H1 (cell line): ENCODE data around the gene ELOVL1. TPM values are rescaled to one million over a fixed set of nuclear protein-coding genes. Genes with fewer than 3 reads are reported as not detected.

Experiments used
- CTCF ChIA-PET: fragments of 300-600 bp; sonication (Branson Sonifier 250); formaldehyde crosslinking; loops from one replicate; lab custom pipeline; 2021; ENCODE audit not compliant: partially characterized antibody; lab: Charles Lee
- POLR2A ChIA-PET: fragments of 300-600 bp; sonication (Branson Sonifier 250); formaldehyde crosslinking; loops from one replicate; lab custom pipeline; 2021; ENCODE audit warnings: inconsistent platforms; ENCODE audit not compliant: partially characterized antibody; lab: Charles Lee
- DNase-seq, 2 experiments: peaks; one replicate each; pipeline versions ENCODE4 v3.0.0 to v3.0.0-alpha.2; 2010 to 2022; ENCODE audit warnings: low spot score in 2 of 2, low read depth in 1 of 2, mixed read lengths in 1 of 2
- FAIRE-seq: peaks from 2 replicates; lab custom pipeline; 2011; peaks lifted over from hg19 to GRCh38; lab: Jason Lieb, UNC
- H2AFZ ChIP-seq: 2 replicates; pipeline ENCODE4 v1.8.1; 2012; ENCODE audit warnings: low read length, inconsistent platforms
- H2AK5ac ChIP-seq: 2 replicates; pipeline ENCODE4 v1.6.1; 2013; ENCODE audit warnings: low read depth, low read length
- H2BK120ac ChIP-seq: replicated peaks from 2 replicates; pipeline ENCODE3; 2013; ENCODE audit warnings: low read depth, low read length, inconsistent platforms
- H2BK12ac ChIP-seq: 2 replicates; pipeline ENCODE4 v1.6.1; 2013; ENCODE audit warnings: low read depth, low read length
- H2BK15ac ChIP-seq: 2 replicates; pipeline ENCODE4 v1.6.1; 2013; ENCODE audit warnings: low read length
- H2BK20ac ChIP-seq: 2 replicates; pipeline ENCODE4 v1.6.1; 2013; ENCODE audit warnings: low read length
- H2BK5ac ChIP-seq: 2 replicates; pipeline ENCODE4 v1.6.1; 2013; ENCODE audit warnings: low read depth, low read length
- H3K14ac ChIP-seq: 2 replicates; pipeline ENCODE4 v1.6.1; 2013; ENCODE audit warnings: inconsistent platforms; ENCODE audit not compliant: insufficient read length
- H3K18ac ChIP-seq: 2 replicates; pipeline ENCODE4 v1.6.1; 2013; ENCODE audit warnings: low read length; ENCODE audit errors: extremely low read depth
- H3K23ac ChIP-seq: 2 replicates; pipeline ENCODE4 v1.6.1; 2013; ENCODE audit warnings: inconsistent platforms; ENCODE audit not compliant: insufficient read length
- H3K23me2 ChIP-seq: 2 replicates; pipeline ENCODE4 v1.6.1; 2013; ENCODE audit warnings: low read depth, low read length
- H3K27ac ChIP-seq: 2 replicates; pipeline ENCODE4 v1.6.1; 2011; ENCODE audit warnings: low read depth, low read length, inconsistent platforms
- H3K27me3 ChIP-seq, 4 experiments: replicated peaks in 1 of 4; 1 replicate in 1 of 4; 2 replicates in 3 of 4; pipeline versions ENCODE4 v1.6.1 to v1.8.1; 2011 to 2013; ENCODE audit warnings: low read length in 3 of 4, mild to moderate bottlenecking in 3 of 4, inconsistent platforms in 2 of 4, mixed read lengths in 2 of 4, moderate library complexity in 1 of 4; ENCODE audit not compliant: control insufficient read depth in 3 of 4, insufficient read depth in 3 of 4; ENCODE audit errors: extremely low read depth in 1 of 4
- H3K36me3 ChIP-seq, 4 experiments: 2 replicates each; pipeline versions ENCODE4 v1.6.1 to v1.8.1; 2011 to 2013; ENCODE audit warnings: mild to moderate bottlenecking in 4 of 4, low read length in 3 of 4, moderate library complexity in 2 of 4, control low read depth in 1 of 4, inconsistent platforms in 1 of 4; ENCODE audit not compliant: insufficient read depth in 4 of 4, control insufficient read depth in 2 of 4
- H3K4ac ChIP-seq: replicated peaks from 2 replicates; pipeline ENCODE3; 2013; ENCODE audit warnings: low read length, low read depth, mixed read lengths, inconsistent platforms; ENCODE audit not compliant: insufficient read length
- H3K4me1 ChIP-seq, 4 experiments: replicated peaks in 1 of 4; 1 replicate in 1 of 4; 2 replicates in 3 of 4; pipeline versions ENCODE4 v1.6.1 to v1.8.1; 2011 to 2013; ENCODE audit warnings: low read length in 3 of 4, inconsistent platforms in 2 of 4, mixed read lengths in 1 of 4; ENCODE audit not compliant: insufficient read depth in 4 of 4, control insufficient read depth in 3 of 4
- H3K4me2 ChIP-seq, 2 experiments: 2 replicates each; pipeline versions ENCODE4 v1.6.1 to v1.8.1; 2011 to 2013; ENCODE audit warnings: low read depth in 2 of 2, low read length in 2 of 2, control low read depth in 1 of 2, inconsistent platforms in 1 of 2, mild to moderate bottlenecking in 1 of 2; ENCODE audit not compliant: insufficient read depth in 1 of 2
- H3K4me3 ChIP-seq, 4 experiments: fragments of 200-600, 300-600 bp in 1 of 4; sonication (generic), shearing (Covaris generic), sonication (Bioruptor Twin) in 1 of 4; 2 replicates each; pipeline versions ENCODE4 v1.5.1 to v1.8.1; 2011 to 2016; ENCODE audit warnings: low read length in 4 of 4, low read depth in 3 of 4, control low read depth in 2 of 4, inconsistent platforms in 2 of 4, mild to moderate bottlenecking in 2 of 4, mixed read lengths in 1 of 4, moderate library complexity in 1 of 4; ENCODE audit not compliant: insufficient read depth in 2 of 4; ENCODE audit errors: extremely low read depth in 1 of 4
- H3K56ac ChIP-seq: replicated peaks from 2 replicates; pipeline ENCODE3; 2013; ENCODE audit warnings: low read depth, mild to moderate bottlenecking, mixed read lengths, low read length, inconsistent platforms; ENCODE audit not compliant: insufficient read length
- H3K79me1 ChIP-seq: 2 replicates; pipeline ENCODE4 v1.6.1; 2013; ENCODE audit warnings: low read depth, low read length, control low read depth
- H3K79me2 ChIP-seq, 2 experiments: 2 replicates each; pipeline versions ENCODE4 v1.6.1 to v1.8.1; 2012 to 2013; ENCODE audit warnings: low read length in 2 of 2, mild to moderate bottlenecking in 2 of 2, inconsistent platforms in 1 of 2; ENCODE audit not compliant: insufficient read depth in 2 of 2, control insufficient read depth in 1 of 2
- H3K9ac ChIP-seq, 4 experiments: replicated peaks in 1 of 4; 1 replicate in 1 of 4; 2 replicates in 3 of 4; pipeline versions ENCODE4 v1.6.1 to v1.8.1; 2011 to 2013; ENCODE audit warnings: low read depth in 3 of 4, low read length in 3 of 4, control low read depth in 2 of 4, mild to moderate bottlenecking in 2 of 4, moderate library complexity in 2 of 4, inconsistent platforms in 1 of 4; ENCODE audit errors: extremely low read depth in 1 of 4
- H3K9me3 ChIP-seq, 2 experiments: 2 replicates each; pipeline versions ENCODE4 v1.6.1 to v1.8.1; 2012 to 2013; ENCODE audit warnings: mild to moderate bottlenecking in 2 of 2, moderate library complexity in 2 of 2, control low read depth in 1 of 2, inconsistent platforms in 1 of 2, low read depth in 1 of 2, low read length in 1 of 2, mixed read lengths in 1 of 2; ENCODE audit not compliant: insufficient read depth in 2 of 2
- H4K20me1 ChIP-seq, 2 experiments: replicated peaks in 1 of 2; 2 replicates each; pipeline versions ENCODE3 to v1.8.1; 2011 to 2013; ENCODE audit warnings: inconsistent platforms in 2 of 2, low read length in 2 of 2, mild to moderate bottlenecking in 1 of 2; ENCODE audit not compliant: insufficient read depth in 2 of 2, control insufficient read depth in 1 of 2
- H4K5ac ChIP-seq: 2 replicates; pipeline ENCODE4 v1.6.1; 2013; ENCODE audit warnings: low read length, low read depth, mixed read lengths, inconsistent platforms; ENCODE audit not compliant: insufficient read length
- H4K8ac ChIP-seq: 2 replicates; pipeline ENCODE4 v1.8.0; 2013; ENCODE audit warnings: mild to moderate bottlenecking, moderate library complexity, low read length, inconsistent platforms; ENCODE audit not compliant: insufficient read depth; ENCODE audit errors: extremely low read depth
- H4K91ac ChIP-seq: replicated peaks from 2 replicates; pipeline ENCODE3; 2013; ENCODE audit warnings: low read length, mixed read lengths, inconsistent platforms; ENCODE audit not compliant: insufficient read length
- ASH2L ChIP-seq: fragments of 200-600, 300-600 bp; sonication (generic); IDR thresholded peaks from one replicate; pipeline ENCODE4 v1.7.1; 2017; ENCODE audit warnings: low read length
- BRCA1 ChIP-seq: IDR thresholded peaks from 2 replicates; pipeline ENCODE4 v1.6.1; 2012; ENCODE audit warnings: low read depth, low read length, improper control_type of control experiment
- CBX5 ChIP-seq: fragments of 300-800, 300-1000 bp; sonication (generic); IDR thresholded peaks from 2 replicates; pipeline ENCODE4 v1.7.1; 2016; ENCODE audit warnings: antibody characterized with exemption, low read length, low read depth
- CREB1 ChIP-seq: IDR thresholded peaks from 2 replicates; pipeline ENCODE4 v1.6.1; 2012; ENCODE audit warnings: inconsistent platforms
- KDM4A ChIP-seq: IDR thresholded peaks from one replicate; pipeline ENCODE4 v1.7.1; 2012; ENCODE audit warnings: low read depth, mild to moderate bottlenecking, moderate library complexity, low read length, inconsistent platforms; ENCODE audit not compliant: severe bottlenecking
- PHF8 ChIP-seq: fragments of 200-600 bp; sonication (generic); conservative IDR thresholded peaks from 2 replicates; pipeline ENCODE4 v1.7.1; 2012; ENCODE audit warnings: low read depth, mild to moderate bottlenecking, inconsistent platforms, low read length, moderate library complexity
- RAD21 ChIP-seq, 2 experiments: IDR thresholded peaks in 1 of 2; conservative IDR thresholded peaks in 1 of 2; 2 replicates each; pipeline ENCODE4 v1.6.1; 2011; ENCODE audit warnings: low read depth in 2 of 2, low read length in 2 of 2, improper control_type of control experiment in 1 of 2, inconsistent platforms in 1 of 2, mild to moderate bottlenecking in 1 of 2, moderate library complexity in 1 of 2
- RXRA ChIP-seq: IDR thresholded peaks from 2 replicates; pipeline ENCODE4 v1.6.1; 2011; ENCODE audit warnings: low read depth, mild to moderate bottlenecking, low read length, moderate library complexity; ENCODE audit not compliant: insufficient read depth
- SP4 ChIP-seq: IDR thresholded peaks from 2 replicates; pipeline ENCODE4 v1.6.1; 2012; ENCODE audit warnings: low read length, inconsistent platforms
- TAF1 ChIP-seq: IDR thresholded peaks from 2 replicates; pipeline ENCODE4 v1.6.1; 2011; ENCODE audit warnings: mild to moderate bottlenecking, low read depth, low read length
- TCF12 ChIP-seq: IDR thresholded peaks from 2 replicates; pipeline ENCODE4 v1.6.1; 2011; ENCODE audit warnings: low read depth, mild to moderate bottlenecking, low read length
- WGBS, 2 experiments: shearing (Covaris generic) in 1 of 2; methylation state at CpG; one replicate each; pipeline versions ENCODE4 v1.1.6 to v1.1.7; 2013 to 2015; ENCODE audit warnings: low lambda C conversion rate in 2 of 2, mixed read lengths in 2 of 2, inconsistent platforms in 1 of 2, low coverage in 1 of 2, missing lambda C conversion rate in 1 of 2; ENCODE audit not compliant: insufficient replicate concordance in 2 of 2, insufficient coverage in 1 of 2, insufficient read length in 1 of 2; ENCODE audit errors: extremely low coverage in 1 of 2, missing lambda C conversion rate in 1 of 2; 5-methylcytosine and 5-hydroxymethylcytosine counted together
- polyA plus RNA-seq, 7 experiments: library from polyadenylated mRNA; depleted of rRNA in 3 of 7; stranded (reverse) in 5 of 7; unstranded in 2 of 7; fragments of >200 nt in 5 of 7; fragments of 200-250 nt in 2 of 7; gene quantifications; 1 replicate in 5 of 7; 2 replicates in 1 of 7; 4 replicates in 1 of 7; pipeline versions ENCODE4 v1.2.1 to v1.2.3, GENCODE V29; 2011 to 2013; ENCODE audit warnings: missing spikeins in 2 of 7, mixed read lengths in 2 of 7
- total RNA-seq: library from RNA; stranded (reverse); fragmentation: NEBNext Ultra II Directional; extraction: Animal tissue kit (Norgen Biotek cat#: 25700); gene quantifications from 2 replicates; pipeline ENCODE4 v1.2.1, GENCODE V29; 2021

Gene ELOVL1
- total and polyA plus RNA-seq, 2 of the 8 experiments (the other 6 are each of a cell fraction or from before 2014, with no cell fraction given), result 28.5 to 68.1 TPM

GRCh38 chr1:43358746-43359693, 8.8 kb downstream of the ELOVL1 start, which contains the start of gene CDC20:
CDC20 (plus strand) TSS chr1:43358981; CDS start chr1:43359216, 235 bp downstream.
- H4K91ac ChIP-seq, result peak within 1 kb of the TSS; percentile 89
- H3K36me3 ChIP-seq, result peaks cover 21 to 45% (median 31%) of the 10 kb centered on the region in 4 experiments
- ChIA-PET POLR2A (interaction anchor here (0.6 to 2.5 kb wide), 37 partner anchors 10 to 382 kb away, joined by 3 to 37 read pairs (median 5); partner anchors contain the start of genes C1orf210, ELOVL1, MED8 and SZT2), CTCF (interaction anchor here (0.8 to 2.4 kb wide), 17 partner anchors 9 to 128 kb away, joined by 3 to 15 read pairs (median 5); partner anchors contain the start of genes C1orf210 and ELOVL1)
- peak within 1 kb of the TSS; percentile 76 to 92 (median 87) for H3K4me3 ChIP-seq
- peaks cover 10 to 12% of the 10 kb centered on the region in 2 experiments for H4K20me1 ChIP-seq
- H2BK12ac ChIP-seq, result no peak within 1 kb of the TSS; the same call in none of the 2 replicates
- 0 out of 2 replicates have a peak within 1 kb of the TSS, but pooled peaks have one; percentile 32 for H2BK15ac ChIP-seq
- peaks cover 10 to 27% of the 10 kb centered on the region in 2 experiments for H3K79me2 ChIP-seq
- H3K56ac ChIP-seq, result peak within 1 kb of the TSS; percentile 91
- no peak within 1 kb of the TSS for H2BK120ac ChIP-seq
- H3K23me2 ChIP-seq, result peaks cover 7% of the 10 kb centered on the region
- H4K8ac ChIP-seq, result peak within 1 kb of the TSS; percentile 96
- H3K14ac ChIP-seq, result no peak within 1 kb of the TSS
- H3K27me3 ChIP-seq, result no peaks in the 10 kb centered on the region
- peak within 1 kb of the TSS; percentile 84 for H3K4ac ChIP-seq
- H3K18ac ChIP-seq, result peak within 1 kb of the TSS; percentile 83
- peak within 1 kb of the TSS; percentile 89 for H2BK5ac ChIP-seq
- H2AFZ ChIP-seq, result peak within 1 kb of the TSS; percentile 20; the same call in 1 of the 2 replicates
- peak within 1 kb of the TSS; percentile 72 to 81 for H3K4me2 ChIP-seq
- peak within 1 kb of the TSS; percentile 87 for H3K27ac ChIP-seq
- no peak within 1 kb of the TSS for H2AK5ac ChIP-seq
- H3K79me1 ChIP-seq, result peaks cover 11% of the 10 kb centered on the region
- no peaks in the 10 kb centered on the region for H3K9me3 ChIP-seq
- H3K4me1 ChIP-seq, result peaks cover 5 to 14% (median 8%) of the 10 kb centered on the region in 4 experiments
- H2BK20ac ChIP-seq, result no peak within 1 kb of the TSS
- H3K23ac ChIP-seq, result no peak within 1 kb of the TSS
- DNase-seq (peak; percentile 93 to 99), FAIRE-seq (no peak)
- H3K9ac ChIP-seq, result peak within 1 kb of the TSS; percentile 88 to 97 (median 90)
- 2% methylated on average over 46 of the region's 59 CpGs; no CpG with 5 or more reads in 1 of the 2 experiments for WGBS, 2 experiments
- H4K5ac ChIP-seq, result peak within 1 kb of the TSS; percentile 91
- peak; percentile 73; the same call in 1 of the 2 replicates for TF ChIP-seq TAF1
- TF ChIP-seq SP4, result no peak
- TF ChIP-seq ASH2L, result peak; percentile 50
- TF ChIP-seq RAD21 (IDR thresholded peaks at IDR 0.05 in 1 of 2, conservative IDR thresholded peaks at IDR 0.05 in 1 of 2; ENCODE audit: low read depth in 2 of 2, low read length in 2 of 2), result no peak
- TF ChIP-seq BRCA1, result peak; percentile 94
- no peak for TF ChIP-seq CBX5
- peak; percentile 35 for TF ChIP-seq KDM4A
- TF ChIP-seq RXRA, result no peak
- TF ChIP-seq PHF8, result peak; percentile 63
- peak; percentile 43; the same call in 1 of the 2 replicates for TF ChIP-seq CREB1
- TF ChIP-seq TCF12, result no peak
